ENCODE data around the gene PRKAR1B.

PRKAR1B gene

DNA sequence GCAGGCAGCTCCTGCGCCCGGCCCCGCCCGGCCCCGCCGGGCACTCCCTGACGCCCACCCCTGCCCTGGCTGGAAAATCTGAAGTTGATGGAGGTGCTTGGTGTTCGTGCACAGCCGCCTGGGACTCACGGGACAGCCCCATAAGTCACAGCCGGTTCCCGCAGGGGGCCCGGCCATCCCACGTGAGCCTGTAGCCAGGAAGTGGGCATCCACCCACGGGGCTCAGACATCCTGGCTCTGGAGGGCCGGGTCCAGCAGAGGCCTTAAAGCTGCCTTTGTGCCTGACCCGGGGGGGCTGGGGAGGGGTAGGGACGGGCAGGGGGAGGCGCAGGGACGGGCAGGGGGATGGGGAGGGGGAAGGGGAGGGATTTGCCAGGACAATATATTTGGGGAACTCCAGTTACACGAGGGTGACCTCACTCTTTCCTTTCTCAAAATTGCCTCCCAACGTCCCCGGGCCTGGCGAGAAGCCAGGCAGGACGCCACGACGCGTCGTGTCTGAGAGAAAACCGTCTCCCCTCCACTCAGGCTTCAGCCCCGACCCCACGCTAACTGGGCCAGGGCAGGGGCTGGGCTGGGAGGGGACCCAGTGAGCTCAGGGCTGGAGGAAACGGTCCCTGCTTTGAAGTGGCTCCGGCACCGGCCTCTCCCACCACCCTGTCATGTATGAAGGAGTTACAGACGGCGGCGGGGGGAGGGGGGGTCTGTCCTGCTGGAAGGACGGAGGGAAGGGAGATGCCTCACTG is 125.3 kb downstream of the PRKAR1B start:
- no peak for DNase-seq

DNA sequence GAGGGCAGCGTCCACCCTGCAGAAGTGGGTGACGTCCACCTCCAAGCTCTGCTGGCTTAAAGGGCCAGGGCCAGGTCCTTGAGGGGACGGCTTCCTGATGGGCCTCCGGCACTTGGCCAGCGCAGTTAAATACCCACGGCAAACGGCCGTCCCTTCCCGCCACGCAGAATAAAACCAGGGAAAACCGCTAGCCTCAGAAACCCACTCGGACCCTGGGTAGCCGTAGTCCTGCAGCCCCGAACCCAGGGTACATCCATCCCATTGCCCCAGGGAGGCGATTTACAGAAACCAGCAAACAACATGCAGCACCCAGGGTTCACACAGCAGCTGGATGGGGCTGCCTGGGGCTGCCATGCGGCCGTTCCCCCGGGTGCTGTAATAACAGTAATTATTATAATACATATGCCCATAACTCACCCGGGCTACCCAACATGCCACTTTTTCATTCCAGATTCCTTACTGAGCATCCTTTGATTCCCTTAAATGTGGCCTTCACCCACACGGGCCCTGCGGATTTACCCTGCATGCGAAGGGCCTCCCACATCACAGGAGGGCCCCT is 126.0 kb downstream of the PRKAR1B start:
- DNase-seq, result no peak

DNA sequence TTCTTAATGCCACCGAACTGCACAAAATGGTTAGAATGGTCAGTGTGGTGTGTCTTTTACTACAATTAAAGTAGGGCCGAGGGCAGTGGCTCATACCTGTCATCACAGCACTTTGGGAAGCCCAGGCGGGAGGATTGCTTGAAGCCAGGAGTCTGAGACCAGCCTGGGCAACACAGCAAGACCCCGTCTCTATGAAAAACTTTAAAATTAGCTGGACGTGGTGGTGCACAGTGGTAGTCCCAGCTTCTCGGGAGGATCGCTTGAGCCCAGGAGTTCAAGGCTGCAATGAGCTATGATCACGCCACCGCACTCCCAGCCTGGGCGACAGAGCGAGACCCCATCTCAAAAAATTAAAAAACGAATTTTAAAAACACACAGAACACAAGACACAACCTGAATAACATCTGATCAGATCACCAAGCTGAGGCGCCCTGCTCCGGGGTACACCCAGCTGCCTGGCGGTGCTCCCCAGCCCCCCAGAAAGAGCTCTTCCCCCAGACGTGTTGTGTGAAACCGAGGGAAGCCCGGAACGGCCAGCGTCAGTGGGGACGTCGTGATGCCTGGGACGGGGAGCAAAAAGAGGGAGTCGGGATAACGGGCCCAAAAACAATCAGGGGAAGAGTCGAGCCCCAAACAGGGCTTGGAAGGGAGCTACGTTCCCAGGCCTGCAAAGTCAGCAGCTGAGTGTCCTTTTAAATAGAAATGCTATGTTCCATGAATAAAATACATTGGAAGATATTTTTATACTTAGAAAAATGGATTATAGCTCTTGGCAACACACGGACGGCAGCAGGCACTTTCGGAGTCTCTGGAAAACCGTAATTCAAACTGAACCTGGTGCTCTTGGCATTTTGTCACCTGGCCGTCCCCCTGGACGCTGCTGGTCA is 126.7 kb downstream of the PRKAR1B start:
- DNase-seq, result no peak

DNA sequence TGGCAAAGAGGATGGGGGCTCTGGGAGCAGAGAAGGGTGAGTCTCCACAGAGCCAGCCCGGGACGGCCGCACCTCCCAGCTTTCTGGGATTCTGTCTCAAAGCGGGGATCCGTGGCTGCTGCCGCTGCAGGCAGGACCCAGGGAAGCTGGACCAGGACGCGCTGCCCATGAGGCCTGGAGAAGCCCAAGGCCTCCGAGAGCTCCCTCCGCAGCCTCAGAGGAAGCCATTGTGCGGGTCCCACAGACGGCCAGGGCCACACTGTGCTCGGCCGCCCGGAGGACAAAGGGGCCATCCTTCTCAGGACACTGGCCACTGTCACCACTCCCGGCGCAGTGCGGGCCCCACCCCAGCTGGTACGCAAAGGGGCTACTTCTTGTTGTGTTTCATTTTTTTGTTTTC is 128.2 kb downstream of the PRKAR1B start:
- no peak for DNase-seq

DNA sequence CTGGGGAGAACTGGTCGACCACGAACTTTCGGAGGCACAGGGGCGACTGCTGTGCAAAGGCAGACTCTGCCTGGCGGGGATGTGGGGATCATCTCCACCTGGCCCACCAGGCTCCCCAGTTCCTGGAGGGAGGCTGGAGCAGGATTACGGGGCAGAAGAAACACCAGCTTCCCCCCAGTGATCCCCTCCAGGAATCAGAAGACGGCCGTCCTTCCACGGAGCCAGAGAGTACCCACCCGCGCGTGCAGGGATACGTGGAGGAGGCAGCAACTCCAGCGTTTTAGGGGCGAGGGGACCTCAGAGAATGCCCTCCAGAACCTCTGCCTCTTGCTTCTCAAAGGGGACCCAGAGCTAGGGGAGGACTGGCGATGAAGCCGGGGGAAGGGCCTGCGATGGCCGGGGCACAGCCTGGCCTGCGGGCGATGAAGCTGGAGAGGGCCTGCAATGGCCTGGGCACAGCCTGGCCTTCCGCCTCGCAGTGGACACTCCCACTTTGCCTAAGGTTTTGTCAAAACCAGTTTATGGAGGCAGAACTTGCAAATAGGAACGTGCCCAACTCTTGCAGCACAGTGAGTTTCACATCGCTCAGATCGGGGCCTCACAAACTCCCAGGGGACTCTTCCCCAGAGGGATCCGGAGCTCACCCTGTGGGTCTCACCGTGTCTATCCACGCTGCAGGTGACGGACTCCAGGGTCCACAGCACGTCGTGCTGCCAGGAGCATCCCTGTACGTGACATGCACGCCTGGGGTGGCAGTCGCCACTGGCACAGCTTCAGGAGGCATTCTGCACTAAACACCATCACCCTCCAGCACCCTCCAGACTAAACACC is 129.5 kb downstream of the PRKAR1B start:
- no peak for DNase-seq

DNA sequence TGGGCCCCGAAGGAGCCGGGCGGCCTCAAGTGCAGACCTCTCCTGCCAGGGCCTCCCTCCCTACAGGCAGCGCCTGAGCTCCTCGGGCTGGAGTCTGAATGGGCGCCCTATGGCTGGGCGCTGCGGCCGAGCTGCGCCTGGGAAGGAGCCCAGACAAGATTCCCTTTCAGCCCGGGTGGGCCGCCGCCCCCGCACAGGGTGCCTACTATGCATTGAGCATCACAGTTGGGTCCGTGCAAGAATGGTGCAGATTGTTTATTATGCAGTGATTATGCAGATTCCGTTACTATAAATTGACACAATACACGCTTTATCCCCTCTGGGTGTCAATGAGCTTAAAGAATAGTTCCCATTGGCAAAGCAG is 130.3 kb downstream of the PRKAR1B start:
- DNase-seq, result no peak

DNA sequence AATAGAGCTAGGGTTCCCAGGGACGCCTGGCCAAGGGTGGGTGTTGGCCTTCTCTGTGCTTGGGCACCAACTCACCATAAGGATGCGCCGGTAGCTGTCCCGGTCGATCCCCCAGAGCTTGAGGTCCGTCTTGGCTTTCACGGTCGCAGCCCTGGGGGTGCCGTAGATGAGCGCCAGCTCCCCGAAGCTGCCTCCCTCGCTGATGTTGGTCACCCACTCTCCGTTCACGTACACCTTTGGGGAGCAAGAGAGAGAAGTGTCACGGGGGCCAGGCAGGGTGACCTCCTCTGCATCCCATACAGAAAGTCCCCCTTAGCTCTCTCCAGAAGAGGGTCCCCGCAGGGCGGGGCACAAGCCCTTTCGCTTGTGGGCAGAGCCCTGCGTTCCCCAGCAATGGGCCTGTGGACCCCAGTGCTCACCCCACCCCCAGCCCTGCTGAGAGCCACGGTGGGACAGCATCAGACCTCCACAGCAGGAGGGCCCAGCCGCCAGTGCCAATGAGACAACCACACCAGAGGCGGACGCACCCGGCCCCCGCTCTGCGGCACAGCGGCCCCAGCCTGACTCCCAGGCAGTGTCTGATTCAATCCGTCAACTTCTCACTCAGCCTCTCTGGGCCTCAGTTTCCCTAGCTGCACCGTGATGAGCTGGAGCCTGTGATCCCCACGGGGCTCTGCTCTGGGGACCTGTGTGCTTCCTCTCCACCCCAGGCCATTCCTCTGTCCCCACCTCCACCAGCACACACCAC is 130.8 kb downstream of the PRKAR1B start:
- DNase-seq, result no peak

DNA sequence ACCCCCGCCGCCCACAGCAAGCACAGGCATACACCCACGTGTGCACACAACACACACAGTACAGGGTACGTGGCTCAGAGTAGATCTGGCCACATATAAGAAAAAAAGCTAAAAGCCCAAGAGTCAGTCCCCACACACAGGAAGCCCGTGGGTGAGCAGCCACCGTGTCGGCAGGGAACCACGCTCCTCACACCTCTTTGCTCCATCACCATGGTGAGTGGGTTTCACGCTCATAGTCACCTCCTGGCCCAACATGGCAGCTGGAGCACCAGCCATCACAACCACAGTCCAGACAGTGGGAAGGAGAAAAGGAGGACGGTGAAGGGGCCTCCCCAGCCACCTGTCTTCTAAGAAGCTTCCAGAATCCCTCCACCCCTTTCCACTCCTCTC is 131.5 kb downstream of the PRKAR1B start:
- no peak for DNase-seq

DNA sequence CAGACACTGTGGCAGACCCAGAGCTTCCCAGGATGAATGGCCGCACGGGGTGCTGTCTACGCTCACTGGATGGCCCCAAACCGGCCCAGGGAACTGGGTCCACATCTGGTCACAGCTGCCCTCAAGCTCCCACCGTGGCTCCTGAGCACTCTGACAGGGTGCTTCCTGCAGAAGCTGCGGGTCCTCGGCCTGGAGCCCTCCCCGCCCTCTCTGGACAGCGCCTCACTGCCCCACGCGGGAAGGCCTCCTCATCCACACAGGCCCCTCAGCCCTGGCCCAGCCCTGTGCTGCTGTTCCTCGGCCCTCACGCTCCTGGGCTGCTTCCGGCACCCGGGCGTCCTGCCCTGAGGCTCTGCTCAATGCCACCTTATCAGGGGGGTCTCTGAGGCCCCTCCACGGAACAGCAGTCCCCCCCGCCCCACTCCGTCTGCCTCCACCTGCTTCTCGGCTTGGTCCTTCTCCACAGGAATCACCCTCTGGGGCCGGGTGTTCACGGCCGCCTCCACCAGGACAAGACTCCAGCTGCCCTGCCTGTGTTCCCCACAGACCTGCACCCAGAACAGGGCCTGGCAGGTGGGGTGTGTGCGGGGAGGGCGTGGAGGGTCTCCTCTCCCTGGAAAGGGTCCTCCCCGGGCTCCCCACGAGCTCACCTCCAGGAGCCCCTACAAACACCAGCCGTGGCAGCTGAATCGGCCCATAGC is 132.0 kb downstream of the PRKAR1B start:
- DNase-seq, result no peak

DNA sequence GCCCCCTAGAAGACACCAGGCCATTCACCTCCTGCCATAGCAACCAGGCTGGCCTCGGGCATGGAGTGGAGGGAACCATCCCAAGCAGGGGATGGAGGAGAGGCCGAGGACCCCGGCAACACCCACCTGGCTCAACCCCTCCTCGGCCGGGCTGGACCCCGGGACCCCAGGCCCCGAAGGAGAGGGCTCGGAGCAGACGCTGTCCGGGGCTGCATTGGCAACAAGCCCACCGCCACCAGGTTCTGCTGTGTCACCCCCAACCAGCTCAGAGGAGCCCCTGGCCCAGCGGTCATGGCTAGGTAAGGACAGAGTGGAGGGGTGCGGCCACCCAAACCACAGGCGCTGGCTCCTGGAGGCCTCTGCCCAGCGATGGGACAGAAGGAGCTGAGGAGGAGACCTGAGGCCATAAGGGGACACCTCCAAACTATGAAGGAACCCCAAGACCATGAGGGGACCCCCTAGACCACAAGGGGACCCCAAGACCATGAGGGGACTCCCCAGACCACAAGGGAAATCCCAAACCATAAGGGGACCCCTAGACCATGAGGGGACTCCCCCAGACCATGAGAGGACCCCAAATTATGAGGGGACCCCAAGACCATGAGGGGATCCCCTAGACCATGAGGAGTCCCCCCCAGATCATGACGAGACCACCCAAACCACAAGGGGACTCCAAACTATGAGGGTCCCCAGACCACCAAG is 132.7 kb downstream of the PRKAR1B start:
- DNase-seq, result no peak

DNA sequence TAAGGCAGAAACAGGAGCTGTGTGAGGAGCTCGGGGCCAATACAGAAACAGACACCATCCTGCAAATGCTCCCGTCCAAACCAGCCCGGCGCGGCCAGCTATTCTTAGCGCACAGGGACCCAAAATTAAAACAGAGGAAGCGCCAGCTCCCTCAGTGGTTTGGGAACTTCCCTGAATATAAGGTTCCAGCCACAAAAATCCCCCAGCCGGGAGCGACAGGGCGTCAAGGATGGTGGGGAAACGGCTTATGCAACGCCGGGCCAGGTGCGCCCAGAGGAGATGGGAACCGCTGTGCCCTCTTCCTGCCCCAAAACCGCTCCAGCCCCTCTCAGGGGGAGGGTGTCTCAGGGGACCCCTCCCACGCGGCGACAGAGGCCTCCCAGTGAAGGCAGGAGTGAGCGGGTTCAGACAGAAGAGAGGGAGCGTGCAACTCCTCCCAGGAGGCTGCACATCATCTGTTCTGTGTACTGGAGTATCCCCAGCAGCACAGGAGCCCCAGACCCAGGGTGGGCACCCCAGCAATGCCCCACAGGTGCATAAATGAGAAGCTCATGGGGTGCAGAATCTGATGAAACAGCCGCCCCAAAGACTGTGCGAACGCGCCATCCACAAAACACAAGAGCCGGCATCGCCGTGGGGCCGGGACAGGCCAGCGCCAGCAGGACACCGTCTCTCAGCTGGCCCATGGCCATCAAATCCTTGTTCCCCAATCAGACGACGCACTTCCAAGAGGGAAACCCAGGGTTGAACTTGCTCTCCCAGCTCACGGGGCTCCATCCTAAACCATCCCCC is 133.6 kb downstream of the PRKAR1B start:
- no peak for DNase-seq

DNA sequence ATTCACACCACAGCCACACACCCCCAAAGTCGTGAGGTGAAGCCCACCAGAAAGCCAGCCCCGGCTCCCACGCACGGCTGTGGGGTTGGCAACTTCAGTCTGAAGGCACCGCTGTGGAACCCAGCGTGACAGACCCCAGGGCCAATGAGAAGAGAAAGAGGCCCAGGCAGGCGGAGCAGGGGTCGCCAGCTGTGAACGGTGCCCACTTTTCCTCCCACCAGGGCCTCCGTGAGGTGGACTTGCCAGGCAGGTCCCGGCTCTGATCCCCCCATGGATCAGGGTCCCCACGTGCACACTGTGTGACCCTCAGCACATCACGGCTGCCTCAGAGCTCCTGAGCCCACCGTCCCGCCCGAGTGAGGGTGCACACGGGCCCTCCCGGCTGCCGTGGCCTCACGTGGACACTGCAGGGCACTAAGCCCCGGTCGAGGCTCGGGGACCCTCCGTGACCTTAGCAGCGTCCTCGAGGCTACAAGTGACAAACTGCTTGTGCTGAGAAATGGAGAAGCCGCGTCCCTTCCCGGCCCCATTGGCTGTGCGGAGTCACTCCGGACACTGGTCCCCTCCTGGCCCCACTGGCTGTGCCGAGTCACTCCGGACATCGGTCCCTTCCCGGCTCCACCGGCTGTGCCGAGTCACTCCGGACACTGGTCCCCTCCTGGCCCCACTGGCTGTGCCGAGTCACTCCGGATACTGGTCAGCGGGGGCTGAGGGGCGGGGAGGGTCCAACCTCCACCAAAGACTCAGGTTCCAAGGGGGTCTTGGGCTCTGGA is 135.0 kb downstream of the PRKAR1B start:
- DNase-seq, result no peak

DNA sequence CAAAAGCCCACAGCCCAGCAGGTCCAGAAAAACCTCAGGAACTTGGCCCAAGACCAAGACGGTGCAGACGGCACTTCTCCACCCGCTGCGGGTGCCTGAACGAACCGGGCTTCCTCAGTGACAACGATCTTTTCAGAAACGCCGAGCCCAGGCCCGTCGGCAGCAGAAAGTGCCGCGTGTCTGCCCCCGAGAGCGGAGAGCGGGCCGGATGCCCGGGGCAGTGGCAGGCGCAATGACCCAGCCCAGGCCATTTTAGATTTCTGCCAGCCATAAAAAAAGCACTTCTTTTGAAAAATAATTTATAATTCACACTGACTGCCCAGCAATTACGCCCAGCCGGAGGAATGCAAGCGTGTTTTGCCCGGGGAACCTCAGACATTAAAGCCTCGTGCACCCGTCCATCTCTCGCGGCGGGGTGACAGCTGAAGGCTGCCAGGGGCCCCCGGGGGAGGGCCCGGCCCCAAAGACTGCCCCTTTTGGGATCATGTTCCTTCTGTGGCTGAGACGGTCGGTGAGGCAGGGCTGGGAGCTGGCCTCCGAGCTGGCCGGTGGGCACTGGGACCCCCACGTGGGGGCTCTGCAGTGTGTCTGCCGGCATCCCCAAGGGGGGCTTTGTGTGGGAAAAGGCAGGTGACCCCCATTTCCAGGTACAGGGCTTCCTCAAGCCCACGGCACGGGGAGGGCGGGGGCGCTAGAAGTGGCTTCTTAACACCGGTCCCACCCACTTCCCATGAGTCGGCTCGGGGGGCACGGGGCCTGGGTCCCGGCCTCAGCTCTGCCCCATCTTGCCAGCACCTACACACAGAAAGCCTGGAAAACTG is 136.1 kb downstream of the PRKAR1B start:
- DNase-seq, result no peak

DNA sequence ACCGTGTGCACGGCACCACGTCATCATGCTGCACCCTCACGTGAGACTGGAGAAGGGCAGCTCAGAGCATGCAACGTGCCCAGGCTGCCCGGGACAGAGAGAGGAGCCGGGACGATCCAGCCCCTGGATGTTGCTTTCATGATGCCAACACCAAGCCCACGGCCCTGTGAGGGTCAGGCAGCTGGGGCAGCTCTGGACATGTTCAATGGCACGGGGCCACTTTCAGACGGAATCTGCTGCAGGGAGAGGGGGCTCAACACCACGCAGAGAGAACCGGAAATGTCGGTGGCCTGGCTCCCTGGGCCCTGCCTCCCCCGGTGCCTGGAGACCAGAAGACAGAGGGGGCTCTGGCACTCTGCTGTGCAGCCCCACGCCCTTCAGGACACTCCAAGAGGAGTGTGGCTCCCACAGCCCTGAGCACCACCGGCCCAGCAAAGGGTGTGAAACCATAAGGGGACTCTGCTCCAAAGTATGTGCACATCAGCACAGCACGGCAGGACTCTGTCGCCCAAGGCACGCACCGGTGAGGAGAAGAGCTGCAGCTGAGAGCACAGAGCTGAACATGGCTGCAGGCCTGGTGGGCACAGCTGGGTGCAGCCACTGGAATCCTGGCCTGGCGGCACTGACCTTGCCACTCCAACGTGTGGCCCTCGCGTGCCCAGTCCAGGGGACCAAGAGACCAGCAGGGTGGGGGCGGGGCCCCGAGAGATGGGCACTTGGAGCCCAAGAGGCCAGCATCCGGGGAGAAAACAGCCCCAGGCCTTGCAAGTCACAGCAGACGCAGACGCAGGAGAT is 137.1 kb downstream of the PRKAR1B start:
- no peak for DNase-seq

DNA sequence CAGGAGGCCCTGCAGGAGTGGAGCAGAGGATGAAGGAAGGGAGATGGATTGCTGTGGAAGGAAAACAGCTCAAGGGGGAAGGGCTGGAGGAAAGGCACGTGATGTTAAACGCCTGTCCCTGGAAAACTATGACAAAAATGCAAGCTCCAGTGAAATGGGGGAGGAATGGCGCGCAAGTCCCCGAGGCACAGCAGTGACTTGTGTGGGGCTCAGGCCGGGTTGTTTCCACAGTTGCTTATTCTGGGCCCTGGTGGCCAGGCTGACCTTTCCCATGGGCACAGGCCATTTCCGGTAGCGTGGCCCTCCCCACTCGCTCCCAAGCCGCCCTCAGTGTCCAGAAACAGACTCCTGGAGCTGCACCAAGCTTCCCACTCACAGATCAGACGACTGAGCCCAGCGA is 139.3 kb downstream of the PRKAR1B start:
- no peak for DNase-seq

DNA sequence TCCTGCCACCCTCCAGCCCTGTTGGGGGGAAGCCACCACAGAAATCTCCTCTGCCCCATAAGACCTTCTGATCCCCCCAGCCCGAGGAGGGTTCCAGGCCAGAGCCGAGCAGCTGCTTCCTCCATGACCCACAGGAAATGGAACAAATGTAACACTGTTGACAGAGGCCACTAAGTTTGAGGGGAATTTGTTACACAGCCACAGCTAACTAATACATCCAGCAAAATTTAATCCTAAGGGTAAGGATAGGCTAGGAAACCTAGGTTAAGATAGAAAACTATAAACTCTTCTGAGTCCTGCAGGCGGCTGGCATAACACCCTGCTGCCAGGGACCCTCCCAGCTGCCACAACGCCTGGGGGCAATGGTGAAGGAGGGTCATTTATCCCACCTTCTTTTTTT is 140.6 kb downstream of the PRKAR1B start:
- DNase-seq, result no peak

DNA sequence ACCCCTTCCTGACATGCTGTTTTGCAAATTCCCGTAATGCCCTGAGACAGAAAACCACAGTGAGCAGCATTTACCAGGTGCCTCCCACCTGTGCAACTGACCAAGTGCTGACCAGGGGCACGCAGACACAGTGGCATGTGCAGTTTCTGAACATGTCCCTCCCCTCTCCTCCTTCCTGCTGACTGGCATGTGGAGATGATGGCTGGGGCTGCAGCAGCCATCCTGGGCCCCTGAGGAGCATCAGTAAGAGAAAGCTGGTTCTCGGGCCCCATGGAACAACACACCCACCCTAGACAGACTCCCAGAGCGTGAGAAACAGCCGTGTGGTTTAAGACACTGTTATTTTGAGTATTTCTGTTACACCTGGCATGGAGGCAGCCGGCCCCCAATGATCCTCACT is 141.2 kb downstream of the PRKAR1B start:
- DNase-seq, result no peak

Data from NCI-H187 (cell line).